ENCODE measurements around the gene NKD1.

The NKD1 gene

DNA sequence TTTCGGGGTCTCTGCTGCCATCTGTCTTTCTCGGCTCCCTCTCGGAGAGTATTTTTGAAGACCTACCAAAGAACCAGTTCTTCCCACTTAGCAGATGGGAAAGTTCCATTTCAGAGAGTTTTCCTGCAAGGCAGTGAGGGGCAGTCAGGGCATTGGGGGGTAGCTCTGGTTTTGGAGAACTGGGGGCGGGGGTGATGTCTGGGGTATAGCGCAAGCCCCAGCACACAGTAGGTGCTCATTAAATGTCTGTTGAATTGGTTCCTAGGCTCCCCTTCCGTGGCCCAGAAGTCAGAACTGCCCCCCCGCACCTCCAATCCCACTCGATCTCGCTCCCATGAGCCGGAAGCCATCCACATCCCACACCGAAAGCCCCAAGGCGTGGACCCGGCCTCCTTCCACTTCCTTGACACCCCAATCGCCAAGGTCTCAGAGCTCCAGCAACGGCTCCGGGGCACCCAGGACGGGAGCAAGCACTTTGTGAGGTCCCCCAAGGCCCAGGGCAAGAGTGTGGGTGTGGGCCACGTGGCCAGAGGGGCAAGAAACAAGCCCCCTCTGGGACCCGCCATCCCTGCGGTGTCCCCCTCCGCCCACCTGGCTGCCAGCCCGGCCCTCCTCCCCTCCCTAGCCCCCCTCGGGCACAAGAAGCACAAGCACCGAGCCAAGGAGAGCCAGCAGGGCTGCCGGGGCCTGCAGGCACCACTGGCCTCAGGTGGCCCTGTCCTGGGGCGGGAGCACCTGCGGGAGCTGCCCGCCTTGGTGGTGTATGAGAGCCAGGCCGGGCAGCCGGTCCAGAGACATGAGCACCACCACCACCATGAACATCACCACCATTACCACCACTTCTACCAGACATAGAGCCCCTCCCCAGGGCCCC, 85.0 kb downstream of the NKD1 start:
- DNase-seq, result no peak

DNA sequence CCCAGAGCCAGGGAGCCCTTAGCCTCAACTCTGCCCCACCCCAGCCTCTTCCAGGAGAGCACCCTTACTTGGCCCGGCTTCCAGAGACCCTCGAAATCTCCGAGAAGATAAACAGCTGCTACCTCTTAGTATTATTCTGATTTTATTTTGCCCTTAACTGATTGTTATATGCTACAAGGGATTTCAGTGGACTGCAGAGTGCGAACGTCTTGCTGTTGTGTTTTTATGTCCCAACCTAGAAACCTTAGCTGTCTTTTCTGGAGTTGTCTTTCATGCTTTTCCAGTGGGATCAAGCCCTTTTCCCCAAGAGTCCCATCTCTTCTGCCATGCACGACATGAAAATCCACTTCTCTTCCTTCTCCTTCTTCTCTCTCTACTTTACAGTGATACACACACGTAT, 85.9 kb downstream of the NKD1 start:
- no peak for DNase-seq

DNA sequence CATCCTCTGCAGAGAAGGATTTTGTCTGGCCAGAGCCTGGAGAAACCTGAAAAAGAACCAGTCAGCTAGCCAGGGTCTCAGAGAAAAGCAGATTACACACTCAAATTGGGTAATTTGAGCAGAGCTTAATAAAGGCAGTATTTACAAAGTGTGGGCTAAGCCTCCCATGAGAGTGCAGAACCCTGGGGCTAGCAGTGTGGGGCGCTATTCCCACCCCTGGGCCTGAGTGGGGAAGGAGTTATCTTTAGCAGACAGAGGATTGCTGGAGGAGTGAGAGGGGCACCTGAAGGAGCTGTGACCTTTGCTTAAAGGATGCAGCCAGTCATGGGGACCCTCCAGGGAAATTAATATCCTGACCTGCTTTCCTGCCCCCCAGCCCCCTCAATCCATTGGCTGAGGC, 86.8 kb downstream of the NKD1 start:
- no peak for DNase-seq

DNA sequence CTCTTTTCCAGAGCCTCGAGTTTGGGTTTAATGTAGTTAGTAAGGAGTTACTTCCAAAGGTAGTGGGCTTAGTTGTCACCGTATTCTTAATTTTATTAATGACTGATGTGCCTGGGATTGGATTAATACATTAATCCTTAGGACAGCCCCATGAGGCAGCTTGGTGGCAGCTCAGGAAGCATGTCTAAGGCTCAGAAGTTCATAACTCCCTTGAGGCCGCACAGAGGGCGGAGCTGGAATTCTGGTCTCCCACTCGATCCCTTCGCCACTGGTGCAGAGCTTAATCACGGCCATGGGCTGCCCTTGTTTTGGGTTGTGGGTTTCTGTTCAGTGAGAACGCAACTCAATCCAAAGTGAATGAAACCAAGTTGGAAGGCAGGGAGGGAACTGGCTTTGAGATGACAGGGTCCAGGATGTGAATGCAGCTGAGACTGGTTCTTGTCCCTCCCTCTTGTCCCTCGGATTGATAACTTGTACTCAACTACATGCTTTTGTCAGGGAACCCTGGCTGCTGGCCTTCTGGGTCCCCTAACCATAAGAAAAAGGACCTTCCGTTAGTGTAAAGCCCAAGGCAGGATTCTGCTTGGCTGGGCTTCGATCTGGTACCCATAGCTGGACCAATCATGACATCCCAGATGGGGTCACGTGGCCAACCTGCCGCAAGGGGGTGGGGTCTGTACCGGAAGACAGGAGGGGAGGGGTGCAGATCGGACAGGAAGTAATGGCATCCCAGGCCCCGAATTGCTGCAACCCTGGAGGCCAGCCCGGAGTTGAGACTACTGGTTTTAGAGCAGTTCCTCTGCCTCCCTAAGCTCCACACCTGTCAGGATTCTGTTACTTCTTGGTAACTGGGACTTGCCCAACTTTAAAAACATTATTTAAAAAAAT, 87.6 kb downstream of the NKD1 start:
- DNase-seq, result peak in 1 of 2 donors; percentile 21

DNA sequence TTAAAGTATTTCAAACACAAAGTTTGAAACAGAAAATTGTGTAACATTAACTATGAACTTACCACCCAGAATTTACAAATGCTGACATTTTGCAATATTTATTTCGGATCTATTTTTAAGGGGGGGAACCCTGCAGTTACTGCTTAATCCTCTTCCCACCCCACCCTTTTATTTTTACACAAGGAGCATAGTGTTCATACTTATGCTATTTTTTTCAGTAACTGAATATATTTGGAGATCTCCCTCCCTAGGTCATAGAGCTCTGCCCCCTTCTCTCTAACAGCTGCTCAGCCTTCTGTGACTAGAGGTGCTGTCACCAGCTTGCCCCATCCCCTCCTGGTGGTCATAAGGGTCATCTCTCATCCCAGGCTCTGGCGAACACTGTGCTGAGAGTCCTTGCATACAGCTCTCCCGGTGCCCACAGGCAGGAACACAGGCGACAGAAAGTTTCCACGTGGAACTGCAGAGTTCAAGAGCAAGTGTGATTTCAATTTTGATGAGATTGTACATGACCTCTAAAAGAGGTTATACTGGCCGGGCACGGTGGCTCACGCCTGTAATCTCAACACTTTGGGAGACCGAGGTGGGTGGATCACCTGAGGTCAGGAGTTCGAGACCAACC, 88.7 kb downstream of the NKD1 start:
- no peak for DNase-seq

DNA sequence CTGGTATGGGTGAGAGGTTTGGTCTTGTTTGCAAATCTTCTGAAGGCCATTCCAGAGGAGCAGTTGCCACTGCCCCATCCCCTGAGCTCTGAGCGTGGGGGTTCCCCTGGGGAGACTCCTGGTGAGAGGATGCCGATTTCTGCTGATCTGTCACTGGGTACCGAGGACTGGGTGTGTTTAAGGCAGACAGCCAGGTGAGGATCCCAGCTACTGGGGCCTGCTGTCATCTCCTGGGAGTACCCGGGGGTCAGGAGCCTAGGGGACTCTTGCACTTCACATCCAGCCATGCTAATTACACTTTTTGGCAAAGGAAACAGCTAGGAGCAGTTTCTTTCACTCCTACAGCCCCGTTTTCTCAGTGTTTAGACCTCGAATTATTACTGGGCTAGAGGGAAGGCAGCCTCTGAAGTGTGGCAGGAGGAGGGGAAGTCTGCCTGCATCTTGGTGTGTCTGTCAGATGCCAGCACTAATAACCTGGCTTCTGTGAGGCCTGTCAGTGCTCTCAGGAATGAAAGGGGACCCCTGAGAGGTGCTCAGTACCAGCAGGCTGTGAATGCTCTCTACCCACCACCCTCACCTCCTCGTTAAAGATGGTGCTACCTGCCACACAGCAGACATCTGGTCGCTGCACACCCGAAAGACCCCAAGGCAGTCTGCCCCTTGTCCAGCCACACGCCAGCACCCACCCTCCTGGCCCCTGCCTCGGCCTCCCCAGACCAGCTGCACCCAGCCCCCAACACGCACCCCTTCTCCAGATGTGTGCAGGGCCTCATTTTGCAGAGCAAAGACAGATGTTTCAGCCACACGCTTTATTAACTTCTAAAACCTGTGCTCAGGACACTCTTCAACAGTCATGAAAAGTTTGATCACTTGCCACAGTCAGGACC, 89.8 kb downstream of the NKD1 start:
- DNase-seq, result no peak

DNA sequence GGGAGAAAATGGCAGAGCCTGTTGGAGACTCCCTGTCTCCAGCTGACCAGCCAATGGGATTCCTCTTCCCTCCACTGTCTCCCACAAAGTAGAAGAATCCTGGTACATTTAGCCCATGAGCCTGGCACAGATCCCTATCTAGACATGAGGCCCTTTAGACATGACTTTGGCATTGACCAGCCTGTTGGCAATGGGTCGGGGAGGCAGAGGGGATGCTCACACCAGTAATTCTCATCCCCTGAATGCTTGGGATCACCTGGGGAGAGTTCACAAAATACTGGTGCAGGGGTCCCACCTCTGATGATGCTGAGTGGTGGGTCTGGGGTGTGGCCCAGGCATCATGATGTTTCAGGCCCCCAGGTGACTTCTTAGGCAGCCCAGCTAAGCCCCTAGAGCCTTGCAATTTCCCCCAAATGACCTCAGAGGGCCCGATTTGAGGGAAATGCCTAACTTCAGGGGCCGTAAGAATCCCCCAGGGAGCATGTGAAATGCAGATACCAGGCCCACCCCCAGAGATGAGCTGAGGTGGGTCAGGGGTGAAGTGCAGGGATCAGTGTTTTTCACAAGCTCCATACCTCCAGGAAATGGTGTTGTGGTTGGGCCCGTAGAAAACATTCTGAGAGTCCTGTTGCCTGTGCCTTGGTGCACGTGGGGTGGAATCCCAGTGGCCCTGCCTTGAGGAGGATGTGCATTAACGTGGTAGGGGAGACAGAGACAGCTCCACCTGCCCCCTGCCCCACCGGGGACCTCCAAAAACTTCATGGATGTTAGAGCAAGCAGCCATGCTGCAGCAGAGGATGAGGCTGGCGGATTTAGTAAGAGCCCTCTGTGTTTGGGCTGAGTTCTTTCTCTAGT, 90.8 kb downstream of the NKD1 start:
- no peak for DNase-seq

DNA sequence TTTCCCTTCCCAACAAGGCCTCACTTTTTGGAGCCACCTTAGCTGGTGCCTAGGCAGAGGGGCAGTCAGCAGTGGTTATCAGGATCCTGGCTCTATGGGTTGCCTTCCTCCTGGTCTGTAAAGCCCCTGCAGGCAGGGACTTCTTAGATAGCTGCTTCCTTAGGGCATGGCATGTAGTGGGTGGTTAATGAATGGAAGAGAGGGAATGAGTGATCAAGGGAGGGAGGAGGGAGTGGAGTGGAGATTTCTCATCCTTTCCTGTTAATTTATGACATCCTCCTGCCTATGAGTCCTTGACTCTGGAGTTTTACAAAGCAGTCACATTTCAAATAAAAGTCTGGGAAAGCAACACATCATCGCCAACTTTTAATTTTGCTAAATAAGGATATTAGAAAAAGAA, 92.2 kb downstream of the NKD1 start:
- DNase-seq, result no peak

DNA sequence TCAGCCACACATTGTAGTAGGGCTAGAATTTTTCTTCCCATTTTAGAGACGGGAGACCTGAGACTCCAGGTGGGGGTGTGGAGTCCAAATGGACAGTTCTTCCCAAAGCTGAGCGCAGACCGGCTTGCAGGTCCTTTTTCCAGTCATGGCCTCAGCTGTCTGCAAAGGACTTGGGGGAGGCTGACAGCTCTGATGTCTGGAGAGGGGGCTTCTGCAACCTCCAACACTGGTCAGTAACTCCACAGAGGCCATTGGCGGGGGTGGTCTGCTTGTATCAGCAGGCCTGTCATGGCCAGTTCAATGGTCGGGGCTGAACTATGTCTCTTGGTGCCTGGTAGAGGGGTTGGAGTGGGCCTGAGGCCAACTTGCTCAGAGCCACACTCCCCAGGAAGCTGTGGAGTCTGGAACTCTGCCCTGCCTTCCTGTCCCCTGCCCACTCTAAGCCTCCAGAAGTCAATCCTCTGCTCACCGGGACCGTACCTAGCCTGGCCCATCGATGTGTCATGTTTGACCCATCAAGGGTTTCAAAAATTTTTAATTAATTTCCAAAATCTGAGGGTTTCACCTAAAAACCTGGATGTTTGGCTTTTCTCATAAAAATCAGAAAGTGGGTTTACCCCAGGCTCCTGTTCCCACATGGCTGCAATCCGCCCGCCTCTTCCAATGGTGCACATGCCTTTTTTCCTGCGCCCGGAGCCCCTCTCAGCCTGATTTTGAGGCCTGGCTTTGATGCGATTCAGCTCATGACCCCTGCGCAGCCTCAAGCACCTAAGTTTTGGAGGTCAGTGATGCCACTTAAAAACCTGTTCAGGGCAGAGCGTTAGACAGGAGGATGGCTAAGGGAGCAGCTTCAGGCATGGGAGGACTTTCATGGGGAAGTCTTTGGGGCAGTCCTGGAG, 93.0 kb downstream of the NKD1 start:
- DNase-seq, result no peak

DNA sequence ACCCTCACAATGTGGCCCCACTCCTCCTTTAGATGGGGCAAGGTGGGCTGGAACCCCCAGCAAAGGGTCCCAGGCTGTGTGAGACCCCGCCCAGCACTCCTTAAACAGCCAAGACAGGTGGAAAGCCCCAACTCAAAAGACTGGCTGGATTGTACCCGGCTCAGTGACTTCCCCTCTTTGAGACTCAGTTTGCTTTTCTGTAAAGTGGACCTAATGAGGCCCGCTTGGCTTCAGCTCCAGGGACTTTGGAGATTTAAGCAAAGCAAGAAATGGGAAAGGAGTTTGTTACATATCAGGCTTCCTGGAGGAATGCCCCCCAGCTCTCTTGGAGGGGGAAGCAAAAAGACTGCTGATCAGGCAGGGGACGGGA, 93.6 kb downstream of the NKD1 start:
- DNase-seq, result no peak

DNA sequence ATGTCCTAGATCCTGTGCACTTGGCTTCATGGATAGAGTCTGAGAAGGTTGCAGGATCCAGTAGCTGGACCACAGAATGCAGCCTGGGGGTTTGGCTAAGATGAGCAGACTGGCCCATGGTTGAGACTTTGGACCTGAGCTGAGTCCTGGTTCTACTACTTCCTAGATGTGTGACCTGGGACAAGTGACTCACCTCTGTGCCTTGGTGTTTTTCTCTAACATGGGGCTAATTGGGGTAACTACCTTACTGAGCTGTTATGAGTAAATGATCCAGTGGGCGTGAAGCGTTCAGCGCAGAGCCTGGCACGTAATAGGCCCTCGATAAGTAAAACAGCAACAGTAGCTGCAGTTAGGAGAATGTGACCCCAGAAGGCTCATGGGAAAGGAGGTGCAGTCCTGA, 94.2 kb downstream of the NKD1 start:
- no peak for DNase-seq

DNA sequence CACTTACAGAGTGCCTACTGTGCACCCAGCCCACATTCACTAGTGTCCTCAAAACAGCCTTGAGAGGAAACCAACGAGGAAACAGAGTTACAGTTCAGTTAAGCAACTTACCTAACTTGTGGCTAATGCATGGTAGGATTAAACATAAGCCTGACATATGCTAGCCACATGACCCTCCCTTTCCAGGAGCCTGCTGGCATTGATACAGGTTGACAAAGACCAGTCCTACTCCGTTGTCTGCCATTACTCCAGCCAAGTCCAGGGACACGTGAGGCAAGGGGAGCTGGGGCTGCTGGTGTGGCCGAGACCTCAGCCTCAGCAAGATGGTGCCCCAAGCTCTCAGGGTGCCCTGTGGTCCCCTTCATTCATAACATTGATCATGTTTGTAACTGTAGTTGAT, 95.0 kb downstream of the NKD1 start:
- no peak for DNase-seq

DNA sequence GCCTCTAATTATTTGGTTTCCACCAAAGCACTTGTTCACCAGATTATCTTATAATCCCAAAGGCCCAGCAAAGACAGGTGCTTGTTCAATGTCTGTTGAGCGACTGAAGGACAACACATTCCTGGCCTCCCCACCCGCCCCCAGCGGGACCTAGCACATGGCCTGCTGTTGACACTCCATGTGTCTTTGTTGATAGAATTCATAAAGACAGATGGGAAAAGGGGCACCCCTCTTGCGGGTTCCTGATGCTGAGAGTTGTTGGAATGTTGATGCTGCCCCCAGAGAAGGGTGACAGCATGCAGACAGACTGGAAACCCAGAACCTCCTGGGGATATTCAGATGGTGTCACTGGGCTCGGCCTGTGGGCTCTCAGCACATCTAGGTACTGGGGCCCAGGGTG, 96.0 kb downstream of the NKD1 start:
- DNase-seq, result no peak

DNA sequence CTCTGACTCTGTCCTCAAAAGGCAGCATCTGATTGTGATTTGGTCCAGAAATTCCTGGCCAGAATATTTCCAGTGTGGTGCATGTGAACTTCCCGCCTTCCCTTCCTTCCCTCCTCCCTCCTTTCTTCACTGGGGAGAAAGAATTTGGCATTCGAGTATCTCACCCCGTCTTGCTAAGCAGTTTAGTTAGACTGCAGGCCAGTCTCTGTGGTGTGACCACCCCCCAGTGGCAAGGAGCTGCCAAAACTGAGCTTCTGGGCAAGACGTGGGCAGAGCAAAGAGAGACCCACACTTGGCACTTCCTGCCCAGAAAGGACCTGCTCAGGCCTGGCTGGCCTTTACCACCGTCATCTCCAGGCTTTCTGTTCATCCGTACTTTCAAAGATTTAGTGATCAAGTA, 96.5 kb downstream of the NKD1 start:
- DNase-seq, result no peak

DNA sequence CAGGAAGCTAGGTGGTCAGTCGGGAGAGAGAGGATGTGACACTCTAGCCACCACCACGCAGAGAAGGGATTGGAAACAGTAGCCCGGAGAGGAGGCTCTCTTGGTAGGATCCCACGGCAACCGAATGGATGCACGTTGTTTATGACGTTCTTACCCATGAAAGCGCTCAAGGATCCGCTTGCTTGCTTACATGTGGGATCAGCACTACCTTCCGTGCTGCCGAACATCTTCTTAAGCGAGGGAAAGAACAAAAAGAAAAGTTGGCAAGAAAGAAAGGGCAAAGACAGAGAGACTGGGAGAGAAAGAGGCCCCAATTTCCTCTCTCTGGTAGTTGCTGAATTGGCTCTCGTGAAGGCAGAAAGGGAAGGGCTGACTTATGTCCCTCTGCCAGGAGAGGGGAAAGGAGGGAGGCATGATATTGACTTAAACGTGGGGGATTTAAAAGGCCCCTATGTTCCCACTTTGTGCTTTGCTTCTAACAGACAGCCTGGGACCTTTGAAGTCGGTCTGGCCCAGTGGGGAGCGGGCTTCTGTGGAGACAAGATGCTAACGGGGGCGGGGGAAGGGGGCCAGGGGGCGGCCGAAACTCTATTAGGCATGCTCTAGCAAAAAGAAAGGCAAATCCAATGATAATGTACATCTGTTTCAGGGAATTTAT, 97.5 kb downstream of the NKD1 start:
- no peak for DNase-seq

DNA sequence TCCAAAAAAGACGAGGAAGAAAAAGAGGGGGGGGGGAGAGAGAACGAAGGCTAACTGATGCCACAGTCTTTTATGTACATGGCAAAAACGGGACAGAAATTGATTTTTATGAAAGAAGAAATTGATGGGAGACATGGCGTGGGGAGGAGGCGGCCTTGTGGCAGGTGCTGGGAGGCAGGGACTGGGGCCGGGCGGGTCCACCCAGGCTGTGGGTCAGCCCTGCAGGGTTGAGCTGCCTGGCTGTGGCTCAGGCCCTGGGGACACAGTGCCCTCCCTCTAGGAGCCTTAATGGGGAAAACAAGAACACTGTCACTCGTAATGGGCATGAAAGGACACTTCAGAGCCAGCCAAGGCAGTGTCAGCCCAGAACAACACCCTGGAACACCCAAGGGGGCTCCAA, 98.1 kb downstream of the NKD1 start:
- no peak for DNase-seq

DNA sequence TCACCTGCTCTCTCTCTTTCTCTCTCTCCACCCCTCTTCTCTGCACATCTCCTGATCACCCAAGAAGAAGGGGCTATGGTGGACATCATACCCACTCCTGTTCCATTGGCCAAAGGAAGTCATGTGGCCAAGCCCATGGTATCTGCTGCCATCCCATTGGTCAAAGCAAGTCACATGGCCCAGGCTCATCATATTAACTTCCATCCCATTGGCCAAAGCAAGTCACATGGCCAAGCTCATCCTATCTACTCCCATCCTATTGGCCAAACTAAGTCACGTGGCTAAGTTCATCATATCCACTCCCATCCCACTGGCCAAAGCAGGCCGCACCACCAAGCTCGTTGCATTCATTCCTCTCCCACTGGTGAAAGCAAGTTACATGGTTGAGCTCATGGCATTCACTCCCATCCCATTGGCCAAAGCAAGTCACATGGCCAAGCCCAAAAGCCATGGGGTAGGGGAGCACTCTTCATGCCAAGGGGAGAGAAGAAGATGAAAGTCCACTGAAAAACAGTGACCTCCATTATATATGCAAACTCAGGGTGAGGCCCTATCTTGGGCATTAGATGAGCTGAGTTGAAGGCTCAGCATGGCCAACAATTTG, 103.7 kb downstream of the NKD1 start:
- no peak for DNase-seq

DNA sequence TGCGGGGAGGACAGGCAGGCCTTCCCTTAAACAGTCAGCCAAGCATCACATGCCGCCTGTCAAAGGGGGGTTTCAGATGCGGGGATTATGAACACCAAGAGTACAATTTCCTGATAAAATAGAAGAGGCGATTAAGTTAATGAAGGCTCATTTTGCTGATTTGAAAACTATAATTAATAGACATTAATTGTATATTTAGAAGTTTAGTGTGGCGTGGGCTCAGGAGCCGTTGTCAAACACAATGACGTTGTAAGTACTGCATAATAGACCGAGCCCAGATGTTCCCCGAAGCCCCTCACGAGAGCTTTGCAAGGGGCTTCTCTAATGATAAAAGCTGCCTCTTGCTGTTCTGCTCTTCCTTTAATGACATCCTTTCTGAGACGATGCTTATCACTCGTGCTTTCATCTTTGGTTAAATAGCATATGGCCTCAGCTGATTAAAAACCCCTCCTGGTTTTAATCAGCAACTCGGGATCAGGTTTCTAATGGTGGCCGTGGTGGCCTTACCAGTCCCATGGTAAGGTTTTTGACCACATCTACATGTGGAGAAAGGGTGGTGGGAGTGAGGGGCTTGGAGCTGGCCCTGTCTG, 104.7 kb downstream of the NKD1 start:
- DNase-seq, result no peak
